ENCODE measurements around the gene SLC8A1.

The SLC8A1 gene

GRCh38 chr2:40144022-40144421 is 307.9 kb downstream of the SLC8A1 start:
- no peak for DNase-seq

GRCh38 chr2:40138314-40138713 is 313.6 kb downstream of the SLC8A1 start:
- DNase-seq, result no peak

- DNase-seq, result no peak
Measured at GRCh38 chr2:40131081-40131704, 320.7 kb downstream of the SLC8A1 start.

GRCh38 chr2:40130251-40130994 is 321.5 kb downstream of the SLC8A1 start:
- DNase-seq, result no peak

GRCh38 chr2:40129725-40130124 is 322.2 kb downstream of the SLC8A1 start:
- DNase-seq, result no peak

GRCh38 chr2:40128796-40129195 is 323.1 kb downstream of the SLC8A1 start:
- no peak for DNase-seq

- DNase-seq, result no peak
Measured at GRCh38 chr2:40127890-40128557, 323.9 kb downstream of the SLC8A1 start.

- no peak for DNase-seq
Measured at GRCh38 chr2:40127146-40127545, 324.7 kb downstream of the SLC8A1 start.

GRCh38 chr2:40126006-40126405 is 325.9 kb downstream of the SLC8A1 start:
- DNase-seq, result no peak

GRCh38 chr2:40123746-40124145 is 328.1 kb downstream of the SLC8A1 start:
- no peak for DNase-seq

- DNase-seq, result no peak
Measured at GRCh38 chr2:40123326-40123725, 328.6 kb downstream of the SLC8A1 start.

- no peak for DNase-seq
Measured at GRCh38 chr2:40120957-40121356, 330.9 kb downstream of the SLC8A1 start.

GRCh38 chr2:40120026-40120425 is 331.9 kb downstream of the SLC8A1 start:
- no peak for DNase-seq

GRCh38 chr2:40118622-40119021 is 333.3 kb downstream of the SLC8A1 start:
- DNase-seq, result no peak

GRCh38 chr2:40115894-40116293 is 336.0 kb downstream of the SLC8A1 start:
- no peak for DNase-seq

GRCh38 chr2:40115348-40115747 is 336.5 kb downstream of the SLC8A1 start:
- DNase-seq, result no peak

- no peak for DNase-seq
Measured at GRCh38 chr2:40113997-40114396, 337.9 kb downstream of the SLC8A1 start.

GRCh38 chr2:40113272-40113968 is 338.5 kb downstream of the SLC8A1 start:
- no peak for DNase-seq

GRCh38 chr2:40109381-40109780 is 342.5 kb downstream of the SLC8A1 start:
- no peak for DNase-seq

- no peak for DNase-seq
Measured at GRCh38 chr2:40108851-40109250, 343.0 kb downstream of the SLC8A1 start.

GRCh38 chr2:40106061-40106460 is 345.8 kb downstream of the SLC8A1 start:
- no peak for DNase-seq

GRCh38 chr2:40105593-40105992 is 346.3 kb downstream of the SLC8A1 start:
- DNase-seq, result no peak

GRCh38 chr2:40103590-40103989 is 348.3 kb downstream of the SLC8A1 start:
- no peak for DNase-seq
